OCI-LY3 (cell line): ENCODE data around the gene CDK5R1.

Source experiments
- H2AFZ ChIP-seq: fragments of 200-600, 300-600 bp; shearing (Covaris generic); 2 replicates; pipeline ENCODE4 v1.6.0; 2014; ENCODE audit warnings: antibody characterized with exemption, low read depth, low read length
- H3K27ac ChIP-seq: fragments of 200-600, 300-600 bp; sonication (generic); 2 replicates; pipeline ENCODE4 v1.5.1; 2014; ENCODE audit warnings: mild to moderate bottlenecking, low read length, moderate library complexity, mixed read lengths
- H3K27me3 ChIP-seq: fragments of 200-600, 300-600 bp; sonication (generic); 2 replicates; pipeline ENCODE4 v1.6.1; 2014; ENCODE audit warnings: low read depth, low read length, mixed read lengths
- H3K36me3 ChIP-seq: fragments of 200-600, 300-600 bp; sonication (generic); replicated peaks from 2 replicates; pipeline ENCODE3; 2014; ENCODE audit warnings: low read depth, low read length, mixed read lengths
- H3K4me1 ChIP-seq: fragments of 300-600, 200-600 bp; sonication (generic); 2 replicates; pipeline ENCODE4 v1.6.1; 2014; ENCODE audit warnings: low read length, mixed read lengths
- H3K4me2 ChIP-seq: fragments of 200-600, 300-600 bp; sonication (generic); 2 replicates; pipeline ENCODE4 v1.6.1; 2014; ENCODE audit warnings: low read length, mixed read lengths
- H3K4me3 ChIP-seq: fragments of 300-600, 200-600 bp; sonication (generic); 2 replicates; pipeline ENCODE4 v1.5.1; 2014; ENCODE audit warnings: antibody characterized with exemption, mild to moderate bottlenecking, low read length, moderate library complexity
- H3K79me2 ChIP-seq: fragments of 300-600, 200-600 bp; shearing (Covaris generic); 2 replicates; pipeline ENCODE4 v1.6.1; 2014; ENCODE audit warnings: mild to moderate bottlenecking, low read length, mixed read lengths
- H3K9ac ChIP-seq: fragments of 300-600, 200-600 bp; shearing (Covaris generic); 2 replicates; pipeline ENCODE4 v1.6.0; 2014; ENCODE audit warnings: mild to moderate bottlenecking, low read length, moderate library complexity
- H3K9me3 ChIP-seq: fragments of 200-600, 300-600 bp; shearing (Covaris generic); 2 replicates; pipeline ENCODE4 v1.6.1; 2014; ENCODE audit warnings: low read length, mixed read lengths; ENCODE audit not compliant: insufficient read depth
- H4K20me1 ChIP-seq: fragments of 200-600, 300-600 bp; sonication (generic); 2 replicates; pipeline ENCODE4 v1.6.1; 2016; ENCODE audit warnings: low read length, mixed read lengths; ENCODE audit not compliant: insufficient read depth
- CTCF ChIP-seq: fragments of 200-600, 300-600 bp; sonication (generic); IDR thresholded peaks from 2 replicates; pipeline ENCODE4 v1.5.1; 2014; ENCODE audit warnings: antibody characterized with exemption, low read length, low read depth
- EZH2phosphoT487 ChIP-seq: fragments of 200-600 bp; shearing (Covaris generic); IDR thresholded peaks from 2 replicates; pipeline ENCODE4 v1.6.1; 2018; ENCODE audit warnings: antibody characterized with exemption, mixed run types, low read depth

Gene CDK5R1

GRCh38 chr17:32515677-32516383 lies 29.0 kb downstream of the CDK5R1 start:
- H3K9ac ChIP-seq, result peak overlapping the region; percentile 14; the same call in 1 of the 2 replicates
- H3K27me3 ChIP-seq, result peaks cover 32% of the 10 kb centered on the region
- peaks cover 55% of the 10 kb centered on the region for H3K4me1 ChIP-seq

DNA sequence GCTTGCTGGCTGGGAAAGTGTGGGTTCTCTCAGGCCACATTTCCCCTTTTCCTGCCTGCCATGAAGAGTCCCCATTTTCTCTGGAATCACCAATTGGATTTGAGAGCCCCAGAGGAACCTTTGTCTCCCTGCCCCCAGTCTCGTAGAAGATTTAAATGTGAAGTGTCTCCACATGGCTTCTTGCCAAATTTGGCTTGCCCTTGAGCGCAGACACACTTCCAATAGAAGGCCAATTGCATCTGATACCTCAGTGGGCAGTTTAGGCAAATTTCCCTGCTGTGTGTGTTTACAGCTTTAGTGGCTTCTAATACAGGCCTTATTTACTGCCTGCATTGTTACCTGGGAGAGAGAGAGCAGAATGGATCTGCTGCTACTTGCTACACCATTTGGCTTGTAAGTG lies 29.7 kb downstream of the CDK5R1 start:
- Histone ChIP-seq H3K4me1 (peaks cover 61% of the 10 kb centered on the region), H3K9me3 (no peaks in the 10 kb centered on the region), H3K9ac (peak overlapping the region; percentile 14; the same call in 1 of the 2 replicates), H3K79me2 (no peaks in the 10 kb centered on the region), H3K27ac (peak overlapping the region; percentile 85), H3K4me3 (peak overlapping the region; percentile 21), H3K27me3 (peaks cover 38% of the 10 kb centered on the region), H3K4me2 (peak overlapping the region; percentile 57), H3K36me3 (peaks cover 5% of the 10 kb centered on the region), H2AFZ (no peak overlapping the region), H4K20me1 (peaks cover 50% of the 10 kb centered on the region)
- TF ChIP-seq EZH2phosphoT487 (no peak), CTCF (no peak)

More at GRCh38 chr17:32515677-32516383, 29.0 kb downstream of the CDK5R1 start:
- peak overlapping the region; percentile 57 for H3K4me2 ChIP-seq
- H4K20me1 ChIP-seq, result peaks cover 45% of the 10 kb centered on the region
- no peaks in the 10 kb centered on the region for H3K79me2 ChIP-seq
- peak overlapping the region; percentile 21 for H3K4me3 ChIP-seq
- H2AFZ ChIP-seq, result no peak overlapping the region
- H3K36me3 ChIP-seq, result peaks cover 5% of the 10 kb centered on the region
- no peaks in the 10 kb centered on the region for H3K9me3 ChIP-seq
- peak overlapping the region; percentile 85 for H3K27ac ChIP-seq
- no peak for TF ChIP-seq CTCF
- no peak for TF ChIP-seq EZH2phosphoT487

- Histone ChIP-seq H3K9me3 (no peaks in the 10 kb centered on the region), H3K79me2 (no peaks in the 10 kb centered on the region), H4K20me1 (peaks cover 50% of the 10 kb centered on the region), H3K4me3 (no peak overlapping the region), H2AFZ (no peak overlapping the region), H3K4me1 (peaks cover 64% of the 10 kb centered on the region), H3K9ac (no peak overlapping the region), H3K27ac (peak overlapping the region; percentile 85; the same call in 1 of the 2 replicates), H3K27me3 (peaks cover 39% of the 10 kb centered on the region), H3K36me3 (peaks cover 5% of the 10 kb centered on the region), H3K4me2 (peak overlapping the region; percentile 57)
- TF ChIP-seq EZH2phosphoT487, result no peak
- TF ChIP-seq CTCF, result no peak
Observed at GRCh38 chr17:32516940-32517701, 30.3 kb downstream of the CDK5R1 start.

GRCh38 chr17:32517982-32518381 lies 31.2 kb downstream of the CDK5R1 start:
- H3K27me3 ChIP-seq, result peaks cover 43% of the 10 kb centered on the region
- no peaks in the 10 kb centered on the region for H3K79me2 ChIP-seq
- H4K20me1 ChIP-seq, result peaks cover 54% of the 10 kb centered on the region
- H3K9me3 ChIP-seq, result no peaks in the 10 kb centered on the region
- H3K9ac ChIP-seq, result no peak overlapping the region
- H3K4me2 ChIP-seq, result no peak overlapping the region
- no peak overlapping the region for H3K27ac ChIP-seq
- H3K36me3 ChIP-seq, result peaks cover 8% of the 10 kb centered on the region
- no peak overlapping the region for H2AFZ ChIP-seq
- TF ChIP-seq CTCF (no peak), EZH2phosphoT487 (no peak)
- peaks cover 73% of the 10 kb centered on the region for H3K4me1 ChIP-seq
- no peak overlapping the region for H3K4me3 ChIP-seq
